OCI-LY1 (cell line): ENCODE results near the gene ESR2.

ENCODE experiments used
- CTCF ChIP-seq: fragments of 200-600 bp; sonication (generic), shearing (Covaris generic); IDR thresholded peaks from 2 replicates; pipeline ENCODE4 v1.5.1; 2017; ENCODE audit warnings: mild to moderate bottlenecking, antibody characterized with exemption, low read length, moderate library complexity, mixed read lengths
- EZH2 ChIP-seq: fragments of 200-600 bp; sonication (generic), shearing (Covaris generic); IDR thresholded peaks from 2 replicates; pipeline ENCODE4 v1.8.0; 2017; ENCODE audit warnings: borderline replicate concordance, mixed run types, mild to moderate bottlenecking, antibody characterized with exemption, low read length, moderate library complexity, mixed read lengths

- TF ChIP-seq CTCF, result no peak
- no peak for TF ChIP-seq EZH2
Observed at GRCh38 chr14:64185184-64185583, 109.0 kb downstream of the ESR2 start.
